ENCODE results near the gene RERE. TPM values are rescaled to one million over a fixed set of nuclear protein-coding genes. Genes with fewer than 3 reads are reported as not detected.

RERE gene
- total RNA-seq, 1 donor = 27.0 TPM

DNA sequence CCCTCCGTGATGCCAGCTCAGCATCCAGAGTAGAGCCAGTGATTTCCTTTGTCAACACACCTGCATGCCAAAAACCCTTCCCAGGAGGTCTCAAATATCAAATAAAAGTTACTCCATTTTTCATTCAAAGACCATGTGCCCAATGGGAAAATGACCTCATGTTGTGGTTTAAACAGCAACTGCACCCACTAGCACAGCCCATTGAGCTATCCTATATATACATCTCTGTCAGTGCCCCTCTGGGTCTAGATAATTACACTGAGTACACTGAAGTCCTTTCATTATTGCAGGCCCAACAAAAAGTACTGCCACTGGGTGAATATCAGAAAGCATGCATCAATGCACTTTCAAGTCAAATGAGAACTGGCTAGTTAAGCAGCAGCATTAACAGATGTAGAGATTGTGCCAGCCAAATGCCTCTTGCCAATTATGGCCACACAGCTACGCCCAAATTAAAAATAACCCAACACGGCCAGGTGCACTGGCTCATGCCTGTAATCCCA lies 381.8 kb downstream of the RERE start:
- TF ChIP-seq, protein P1, sequence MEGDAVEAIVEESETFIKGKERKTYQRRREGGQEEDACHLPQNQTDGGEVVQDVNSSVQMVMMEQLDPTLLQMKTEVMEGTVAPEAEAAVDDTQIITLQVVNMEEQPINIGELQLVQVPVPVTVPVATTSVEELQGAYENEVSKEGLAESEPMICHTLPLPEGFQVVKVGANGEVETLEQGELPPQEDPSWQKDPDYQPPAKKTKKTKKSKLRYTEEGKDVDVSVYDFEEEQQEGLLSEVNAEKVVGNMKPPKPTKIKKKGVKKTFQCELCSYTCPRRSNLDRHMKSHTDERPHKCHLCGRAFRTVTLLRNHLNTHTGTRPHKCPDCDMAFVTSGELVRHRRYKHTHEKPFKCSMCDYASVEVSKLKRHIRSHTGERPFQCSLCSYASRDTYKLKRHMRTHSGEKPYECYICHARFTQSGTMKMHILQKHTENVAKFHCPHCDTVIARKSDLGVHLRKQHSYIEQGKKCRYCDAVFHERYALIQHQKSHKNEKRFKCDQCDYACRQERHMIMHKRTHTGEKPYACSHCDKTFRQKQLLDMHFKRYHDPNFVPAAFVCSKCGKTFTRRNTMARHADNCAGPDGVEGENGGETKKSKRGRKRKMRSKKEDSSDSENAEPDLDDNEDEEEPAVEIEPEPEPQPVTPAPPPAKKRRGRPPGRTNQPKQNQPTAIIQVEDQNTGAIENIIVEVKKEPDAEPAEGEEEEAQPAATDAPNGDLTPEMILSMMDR (IDR thresholded peaks at IDR 0.05; ENCODE audit: insufficient read depth, low read length) = no peak
- no peak for DNase-seq (ENCODE audit: low read depth)
- H3K4me3 ChIP-seq (ENCODE audit: low read depth, low read length) = no peak overlapping the region

DNA sequence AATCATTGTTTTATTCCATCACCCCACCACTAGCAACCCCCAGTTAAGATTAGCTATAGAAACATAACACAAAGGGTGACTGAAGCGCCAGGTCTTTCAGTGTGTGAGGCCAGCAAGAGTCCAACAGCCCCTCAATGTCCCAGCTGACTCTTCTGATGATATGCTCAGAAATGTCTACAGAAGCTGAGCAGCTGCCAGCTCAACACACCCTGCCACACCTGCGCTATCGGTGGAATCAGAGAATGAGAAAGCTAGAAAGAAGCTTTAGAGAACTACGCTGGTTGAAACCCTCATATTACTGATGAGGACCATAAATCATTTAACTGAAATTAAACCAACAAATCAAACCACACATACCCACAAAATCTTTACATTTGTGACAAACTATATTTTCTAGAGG lies 383.3 kb downstream of the RERE start:
- no peak overlapping the region for H3K4me3 ChIP-seq (ENCODE audit: low read depth, low read length)
- no peak for DNase-seq (ENCODE audit: low read depth)
- TF ChIP-seq, protein P1 (IDR thresholded peaks at IDR 0.05; ENCODE audit: insufficient read depth, low read length) = no peak

DNA sequence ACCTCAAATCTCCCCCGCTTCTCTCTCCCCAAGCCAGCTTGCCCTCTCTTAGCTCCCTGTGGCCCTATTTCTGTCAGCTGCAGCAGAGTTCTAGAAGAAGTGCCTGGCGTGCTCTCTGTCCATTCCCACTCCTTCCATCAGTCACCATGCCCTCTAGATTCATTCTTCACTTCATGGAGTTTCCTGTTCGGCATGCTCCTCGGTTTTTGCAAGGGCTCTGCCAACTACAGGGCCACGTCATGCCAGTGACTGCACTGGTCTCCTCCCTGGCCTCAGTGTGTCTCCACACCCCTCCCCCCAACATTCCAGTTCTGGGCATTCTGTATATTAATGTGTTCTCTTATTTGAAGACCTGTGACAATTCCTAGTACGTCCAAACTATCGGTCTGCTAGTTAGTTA lies 385.7 kb downstream of the RERE start:
- DNase-seq (ENCODE audit: low read depth) = no peak
- TF ChIP-seq, protein P1 (IDR thresholded peaks at IDR 0.05; ENCODE audit: insufficient read depth, low read length) = no peak
- H3K4me3 ChIP-seq (ENCODE audit: low read depth, low read length) = no peak overlapping the region

DNA sequence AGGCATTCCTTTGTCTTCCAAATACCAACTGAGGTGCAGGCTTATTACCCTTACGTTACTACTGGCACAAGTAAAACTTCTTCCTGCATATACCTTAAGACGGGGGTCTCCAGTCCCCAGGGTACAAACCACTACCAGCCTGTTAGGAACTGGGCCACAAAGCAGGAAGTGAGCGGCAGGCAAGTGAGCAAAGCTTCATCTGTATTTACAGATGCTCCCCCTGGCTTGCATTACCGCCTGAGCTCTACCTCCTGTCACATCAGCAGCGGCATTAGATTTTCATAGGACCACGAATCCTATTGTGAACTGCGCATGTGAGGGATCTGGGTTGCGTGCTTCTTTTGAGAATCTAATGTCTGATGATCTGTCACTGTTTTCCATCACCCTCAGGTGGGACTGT lies 386.4 kb downstream of the RERE start:
- H3K4me3 ChIP-seq (ENCODE audit: low read depth, low read length) = no peak overlapping the region
- DNase-seq (ENCODE audit: low read depth) = no peak
- TF ChIP-seq, protein P1 (IDR thresholded peaks at IDR 0.05; ENCODE audit: insufficient read depth, low read length) = no peak

DNA sequence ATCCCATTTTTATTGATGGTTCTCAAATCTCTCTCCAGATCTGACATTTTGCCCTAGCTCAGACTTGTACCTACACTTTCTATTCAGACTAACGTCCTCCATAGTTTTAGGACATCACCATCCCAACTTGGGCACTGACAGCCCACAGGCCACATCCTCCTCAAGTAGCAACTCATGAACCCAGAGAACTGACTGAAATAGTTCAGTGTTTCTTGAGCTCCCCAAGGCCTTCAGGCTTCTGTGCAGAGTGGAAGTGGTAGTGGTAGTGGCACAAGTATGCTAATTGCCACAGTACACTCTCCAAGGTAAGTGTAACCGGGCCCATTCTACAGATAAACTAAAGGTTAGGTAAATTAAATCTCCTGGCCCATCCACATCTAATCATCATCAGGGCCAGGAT lies 387.0 kb downstream of the RERE start:
- TF ChIP-seq, protein P1 (IDR thresholded peaks at IDR 0.05; ENCODE audit: insufficient read depth, low read length) = no peak
- DNase-seq (ENCODE audit: low read depth) = no peak
- no peak overlapping the region for H3K4me3 ChIP-seq (ENCODE audit: low read depth, low read length)

DNA sequence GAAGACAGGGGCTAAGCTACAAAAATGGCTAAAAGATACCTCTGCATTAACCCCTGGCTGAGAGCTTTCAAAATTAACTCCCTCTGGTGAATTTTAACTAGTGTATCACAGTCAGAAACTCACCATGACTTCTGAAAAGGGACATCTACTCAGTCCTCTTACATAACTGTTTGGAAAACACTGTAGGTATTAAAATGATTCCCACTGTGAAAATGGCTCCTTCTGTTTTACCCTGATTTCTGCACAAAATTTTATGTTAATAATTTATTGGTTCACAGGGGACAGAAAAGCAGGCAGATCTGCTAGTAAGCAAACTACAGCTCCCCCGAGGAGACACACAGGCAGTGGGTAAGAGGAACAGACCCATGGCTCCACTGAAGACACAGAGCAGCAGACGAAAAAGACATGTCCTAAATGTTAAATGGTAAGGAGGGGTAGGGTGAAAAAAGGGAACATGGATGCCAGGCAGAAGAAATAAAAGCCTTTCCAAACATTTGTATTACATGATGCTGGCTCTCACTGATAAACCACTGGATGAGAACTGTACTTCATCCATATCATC lies 387.8 kb downstream of the RERE start:
- TF ChIP-seq, protein P1 (IDR thresholded peaks at IDR 0.05; ENCODE audit: insufficient read depth, low read length) = no peak
- H3K4me3 ChIP-seq (ENCODE audit: low read depth, low read length) = no peak overlapping the region
- DNase-seq (ENCODE audit: low read depth) = no peak

DNA sequence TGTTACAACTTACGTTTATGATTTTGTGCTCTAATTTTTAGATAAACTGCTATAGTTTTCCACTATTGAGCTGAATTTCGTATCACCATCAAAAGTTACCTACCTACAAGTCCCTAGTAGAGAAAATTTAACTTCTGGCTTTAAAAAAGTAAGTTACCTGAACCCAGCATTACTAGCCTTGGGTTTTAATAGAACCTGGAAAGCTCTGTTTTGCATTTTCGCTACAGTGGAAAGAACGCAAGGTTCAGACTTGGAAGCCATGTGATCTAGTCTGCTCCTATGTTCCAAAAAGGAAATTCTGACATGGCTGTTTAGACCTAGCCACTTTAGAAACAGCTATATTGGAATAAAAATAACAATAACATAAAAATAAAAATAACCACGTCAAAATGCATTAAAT lies 389.0 kb downstream of the RERE start:
- TF ChIP-seq, protein P1 (IDR thresholded peaks at IDR 0.05; ENCODE audit: insufficient read depth, low read length) = no peak
- DNase-seq (ENCODE audit: low read depth) = no peak
- no peak overlapping the region for H3K4me3 ChIP-seq (ENCODE audit: low read depth, low read length)

Measured in fibroblast of the aortic adventitia (primary cell).